HG03342 (cell line): ENCODE measurements around the gene ARHGAP26.
"Not testable (repeated sequence)": the region's sequence is repeated elsewhere in the genome, so short reads cannot be mapped to it uniquely, and the experiment has no call there.

Experiments used
- ATAC-seq: cut with Tn5 transposase; IDR thresholded peaks from one replicate; pipeline ENCODE4 v1.9.1; 2021; ENCODE audit warnings: mild to moderate bottlenecking, moderate library complexity; ENCODE audit not compliant: unreplicated experiment

The ARHGAP26 gene

DNA sequence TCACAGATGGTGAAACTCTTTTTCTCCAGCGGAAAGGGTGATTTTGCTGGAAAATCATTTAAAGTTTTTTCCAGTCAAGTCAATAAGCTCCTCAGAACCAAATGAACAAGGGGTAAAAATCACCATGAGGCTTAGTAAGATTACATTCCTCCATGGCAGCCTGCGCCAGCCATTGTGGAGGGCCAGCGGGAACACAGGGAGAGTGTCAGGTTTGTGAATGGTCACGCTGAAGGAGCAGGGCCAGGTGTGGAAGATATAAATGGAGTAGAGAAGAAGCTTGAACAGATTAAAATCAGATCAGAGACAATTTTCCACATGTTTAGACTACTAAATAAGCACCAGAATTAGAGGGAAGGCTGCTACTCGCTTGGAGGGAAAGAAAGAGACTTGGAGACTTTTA is 424.5 kb downstream of the ARHGAP26 start:
- ATAC-seq, result no peak

DNA sequence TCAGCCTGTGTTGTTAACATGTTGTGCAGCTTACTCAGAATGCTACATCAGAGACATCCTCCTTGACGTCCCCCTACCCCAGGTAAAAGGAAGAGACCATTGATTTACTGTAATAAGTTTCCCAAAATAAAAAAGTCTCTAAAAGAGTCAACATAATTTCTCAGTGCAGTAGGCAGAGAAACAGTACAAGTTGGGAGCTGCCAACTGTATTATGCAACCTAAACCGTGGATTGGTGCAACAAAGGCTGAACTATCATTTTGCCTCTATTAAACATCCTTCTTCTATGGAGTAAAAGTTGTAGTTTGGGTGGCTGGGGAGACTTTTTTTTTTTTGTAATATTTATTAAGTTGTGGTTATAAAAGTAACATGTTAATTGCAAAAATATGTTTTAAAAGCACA is 425.3 kb downstream of the ARHGAP26 start:
- ATAC-seq, result no peak

DNA sequence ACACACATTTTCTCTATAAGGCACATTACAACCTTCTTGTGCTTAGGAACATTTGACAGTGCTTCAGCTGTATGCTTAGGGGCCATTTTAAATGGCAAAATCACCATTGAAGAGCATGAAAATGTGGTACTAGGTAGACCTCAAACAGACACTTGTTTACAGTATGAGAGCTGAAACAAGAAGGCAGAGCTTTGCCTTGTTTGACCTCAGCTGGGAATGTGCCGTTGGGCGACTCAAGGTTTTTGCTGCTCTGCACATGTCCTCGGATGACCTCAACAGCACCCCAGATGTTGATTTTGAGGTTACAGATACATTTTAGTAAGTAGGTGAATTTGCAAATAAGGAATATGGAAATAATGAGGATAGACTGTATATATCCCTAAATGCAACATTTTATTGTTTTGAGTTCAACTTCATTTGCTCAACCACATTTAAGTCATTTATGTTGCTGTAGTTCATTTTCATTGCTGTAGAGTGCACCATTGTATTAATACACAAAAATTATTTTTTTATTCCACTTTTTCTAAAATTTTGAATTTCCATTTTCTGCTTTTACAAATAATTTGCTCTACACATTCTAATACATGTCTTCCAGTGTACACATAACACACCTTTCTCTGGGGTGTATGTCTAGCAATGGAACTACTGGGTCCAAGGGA is 426.6 kb downstream of the ARHGAP26 start:
- ATAC-seq, result no peak

DNA sequence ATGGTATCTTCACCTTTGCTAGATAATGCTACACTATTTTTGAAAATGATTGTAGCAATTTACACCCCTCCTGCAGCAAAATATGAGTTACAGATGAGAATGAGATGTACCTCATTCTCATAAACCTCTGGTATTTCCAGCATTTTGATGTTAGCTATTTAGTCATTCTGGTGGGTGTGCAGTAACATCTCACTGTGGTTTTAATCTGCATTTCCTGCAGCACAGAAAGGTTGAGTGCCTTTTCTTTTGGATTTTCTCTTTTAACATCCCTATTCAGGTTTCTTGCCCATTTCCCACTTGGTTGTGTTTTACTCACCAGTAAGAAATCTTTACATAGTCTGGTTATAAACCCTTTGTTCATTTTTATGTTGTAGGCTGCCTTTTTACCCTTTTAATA is 427.1 kb downstream of the ARHGAP26 start:
- ATAC-seq, result no peak

DNA sequence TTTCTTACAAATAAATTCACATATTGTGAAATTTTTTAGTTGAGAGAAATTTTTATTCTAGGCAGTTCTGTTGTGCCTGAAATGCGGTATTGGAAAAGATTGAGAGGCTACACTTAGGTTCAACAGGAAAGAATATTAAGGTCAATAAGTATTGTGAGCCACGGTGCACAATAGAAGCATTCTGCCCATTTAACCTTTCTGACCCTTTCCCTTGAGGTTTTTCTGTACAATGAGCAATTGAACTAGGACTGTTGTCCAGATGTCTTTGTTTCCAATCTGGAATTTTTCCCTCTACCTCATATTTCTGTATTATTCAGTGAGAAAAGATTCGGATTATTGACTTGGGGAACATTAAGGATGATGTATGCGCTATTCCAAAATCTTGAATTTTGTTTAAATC is 428.2 kb downstream of the ARHGAP26 start:
- no peak for ATAC-seq

DNA sequence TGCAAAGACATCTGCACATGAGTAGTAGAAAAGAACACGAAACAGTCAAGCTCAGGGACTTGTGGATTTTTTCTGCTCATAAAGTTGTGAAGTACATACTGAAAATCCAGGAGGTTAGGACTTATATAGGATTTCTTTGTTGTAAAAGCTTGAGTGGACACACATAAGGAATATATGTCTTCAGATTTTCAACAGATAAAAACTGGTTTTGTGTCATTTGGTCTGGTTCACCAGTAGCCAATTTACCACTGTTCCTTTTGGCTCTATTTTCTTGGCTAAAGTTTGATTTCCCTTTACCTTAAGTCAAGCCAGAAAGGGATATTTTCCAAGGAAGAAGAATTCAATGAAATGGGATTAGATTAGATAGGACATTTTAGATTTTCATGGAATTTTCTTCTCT is 429.0 kb downstream of the ARHGAP26 start:
- no peak for ATAC-seq

DNA sequence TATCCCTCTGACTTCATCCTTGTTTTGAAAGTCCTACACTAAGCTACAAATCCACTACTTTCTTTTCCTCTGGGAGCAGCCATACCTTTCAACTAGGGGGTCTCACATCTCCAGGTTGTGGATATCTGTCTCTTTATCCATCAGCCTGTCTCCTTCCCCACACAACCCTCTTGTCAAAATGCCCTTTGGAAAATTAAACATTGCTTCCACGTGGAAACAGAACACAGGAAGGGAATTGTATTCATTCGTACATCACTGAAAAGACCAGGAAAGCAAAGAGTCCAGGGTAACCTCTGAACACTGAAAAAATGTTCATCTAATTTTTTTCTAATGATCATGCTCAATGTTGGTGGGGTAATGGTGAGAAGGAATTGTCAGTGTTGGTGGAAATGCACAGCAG is 429.7 kb downstream of the ARHGAP26 start:
- no peak for ATAC-seq

DNA sequence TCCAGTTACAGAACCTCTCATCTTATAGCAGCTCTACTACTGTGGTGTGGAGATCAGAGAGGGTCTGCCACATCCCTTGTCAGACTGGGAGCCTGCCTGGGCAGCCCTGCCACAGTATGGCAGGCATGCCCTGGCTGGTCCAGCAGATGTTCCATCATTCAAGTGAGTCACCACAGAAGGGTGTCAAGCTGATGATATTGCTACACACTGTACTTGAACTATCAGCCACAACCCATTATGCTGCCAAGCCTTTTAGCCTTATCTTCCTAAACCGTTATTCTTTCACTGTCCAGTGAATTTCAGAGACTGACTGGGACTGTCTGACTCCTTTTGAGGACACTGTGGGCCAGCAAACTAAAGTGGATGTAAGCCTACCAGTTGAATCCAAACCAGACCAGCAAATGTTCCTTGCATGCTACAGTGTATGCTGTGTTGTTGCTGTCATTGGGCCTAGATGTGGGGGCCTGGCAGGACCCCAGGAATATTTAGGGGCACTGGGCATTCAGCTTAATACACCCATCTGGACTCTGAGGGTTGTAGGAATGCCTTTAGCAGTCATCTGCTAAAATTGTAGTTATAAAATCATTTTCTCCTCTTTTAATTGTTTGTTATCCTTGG is 430.7 kb downstream of the ARHGAP26 start:
- ATAC-seq, result no peak

DNA sequence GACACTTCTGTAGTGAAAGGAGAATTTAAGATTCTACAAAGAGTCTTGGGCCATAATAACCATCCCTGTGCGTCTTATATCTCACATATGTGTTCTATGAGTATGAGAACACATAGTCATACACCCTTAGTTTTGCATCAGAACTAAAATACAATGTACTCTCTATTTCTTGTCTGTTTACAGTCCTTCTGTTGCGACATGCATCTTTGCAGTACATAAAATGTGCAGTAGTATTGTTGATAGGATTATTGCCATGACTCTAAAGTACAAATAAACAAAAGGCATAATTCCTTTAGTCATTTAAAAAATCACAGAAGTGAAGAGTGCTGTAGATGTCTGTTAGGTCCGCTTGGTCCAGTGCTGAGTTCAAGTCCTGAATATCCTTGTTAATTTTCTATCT is 431.4 kb downstream of the ARHGAP26 start:
- no peak for ATAC-seq

DNA sequence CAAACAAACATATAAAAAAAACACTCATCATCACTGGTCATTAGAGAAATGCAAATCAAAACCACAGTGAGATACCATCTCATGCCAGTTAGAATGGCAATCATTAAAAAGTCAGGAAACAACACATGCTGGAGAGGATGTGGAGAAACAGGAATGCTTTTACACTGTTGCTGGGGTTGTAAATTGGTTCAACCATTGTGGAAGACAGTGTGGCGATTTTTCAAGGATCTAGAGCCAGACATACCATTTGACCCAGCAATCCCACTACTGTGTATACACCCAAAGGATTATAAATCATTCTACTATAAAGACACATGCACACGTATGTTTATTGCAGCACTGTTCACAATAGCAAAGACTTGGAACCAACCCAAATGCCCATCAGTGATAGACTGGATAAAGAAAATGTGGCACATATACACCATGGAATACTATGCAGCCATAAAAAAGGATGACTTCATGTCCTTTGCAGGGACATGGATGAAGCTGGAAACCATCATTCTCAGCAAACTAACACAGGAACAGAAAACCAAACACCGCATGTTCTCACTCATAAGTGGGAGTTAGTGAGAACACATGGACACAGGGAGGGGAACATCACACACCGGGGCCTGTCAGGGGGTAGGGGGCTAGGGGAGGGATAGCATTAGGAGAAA is 433.3 kb downstream of the ARHGAP26 start:
- ATAC-seq, result not testable (repeated sequence)

DNA sequence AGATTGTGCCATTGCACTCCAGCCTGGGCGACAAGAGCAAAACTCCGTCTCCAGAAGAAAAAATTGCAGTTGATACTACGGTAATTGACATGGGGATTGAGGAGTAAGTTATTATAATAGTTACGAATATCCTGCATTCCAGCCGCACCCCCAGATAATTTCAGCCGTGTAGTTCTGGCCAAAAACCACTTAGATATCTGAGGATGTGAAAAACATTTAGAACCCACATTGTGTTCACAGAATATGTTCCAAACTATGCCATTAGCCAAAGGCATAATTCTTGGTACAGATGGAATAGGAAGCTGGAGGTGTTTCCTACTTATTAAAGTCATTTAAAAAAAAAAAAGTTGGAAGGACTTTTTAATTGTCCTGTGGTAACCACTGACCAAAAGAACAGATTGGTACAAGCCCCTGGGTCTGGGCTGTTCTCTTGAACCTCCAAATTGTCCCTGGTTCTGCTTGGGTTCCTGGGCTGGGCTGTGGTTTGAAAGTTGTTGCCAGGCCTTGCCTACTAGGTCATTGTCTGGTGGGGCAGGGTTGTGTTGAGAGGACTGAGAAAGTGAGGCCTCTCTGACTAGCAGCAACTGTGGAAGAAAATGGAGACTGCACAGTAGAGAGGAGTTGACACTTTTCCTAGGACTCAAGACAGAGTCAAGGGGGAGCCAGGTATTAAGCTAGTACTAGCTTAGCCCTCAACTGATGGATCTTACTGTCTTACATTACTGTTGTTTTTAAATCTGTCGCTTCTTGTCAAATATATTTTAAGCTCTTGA is 434.5 kb downstream of the ARHGAP26 start:
- no peak for ATAC-seq

DNA sequence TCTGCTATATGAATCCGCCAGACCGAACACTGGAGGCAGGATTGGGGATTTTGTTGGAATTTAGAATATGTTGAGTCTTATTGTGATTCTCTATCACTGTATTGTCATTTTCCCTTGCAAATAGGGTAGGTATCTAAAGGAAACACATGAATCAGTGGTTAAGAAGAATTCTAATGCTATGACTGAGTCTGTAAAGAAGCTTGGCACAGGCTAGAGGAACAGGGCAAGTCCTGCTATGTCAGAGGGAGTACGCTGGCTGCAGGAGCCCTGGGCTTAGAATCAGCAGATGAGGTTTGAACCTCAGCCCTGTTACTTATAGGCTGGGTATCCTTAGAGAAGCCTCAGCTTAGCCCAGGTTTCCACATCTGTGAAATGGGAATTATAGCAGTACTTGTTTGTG is 435.2 kb downstream of the ARHGAP26 start:
- no peak for ATAC-seq

DNA sequence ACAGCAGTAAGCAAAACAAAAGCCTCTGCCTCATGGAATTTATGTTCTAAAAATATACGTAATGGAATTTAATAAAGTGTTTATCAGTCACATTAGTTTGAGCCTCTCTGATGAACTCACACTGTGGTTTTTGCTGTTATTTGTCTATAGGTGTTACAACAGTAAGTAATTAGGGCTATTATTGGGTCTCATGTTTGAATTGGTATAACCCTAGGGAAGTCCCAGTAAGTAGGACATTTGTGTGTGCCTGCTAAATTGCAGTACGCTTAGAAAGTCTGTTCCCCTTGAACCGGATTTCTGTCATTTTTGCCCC is 435.7 kb downstream of the ARHGAP26 start:
- peak; percentile 33 for ATAC-seq

DNA sequence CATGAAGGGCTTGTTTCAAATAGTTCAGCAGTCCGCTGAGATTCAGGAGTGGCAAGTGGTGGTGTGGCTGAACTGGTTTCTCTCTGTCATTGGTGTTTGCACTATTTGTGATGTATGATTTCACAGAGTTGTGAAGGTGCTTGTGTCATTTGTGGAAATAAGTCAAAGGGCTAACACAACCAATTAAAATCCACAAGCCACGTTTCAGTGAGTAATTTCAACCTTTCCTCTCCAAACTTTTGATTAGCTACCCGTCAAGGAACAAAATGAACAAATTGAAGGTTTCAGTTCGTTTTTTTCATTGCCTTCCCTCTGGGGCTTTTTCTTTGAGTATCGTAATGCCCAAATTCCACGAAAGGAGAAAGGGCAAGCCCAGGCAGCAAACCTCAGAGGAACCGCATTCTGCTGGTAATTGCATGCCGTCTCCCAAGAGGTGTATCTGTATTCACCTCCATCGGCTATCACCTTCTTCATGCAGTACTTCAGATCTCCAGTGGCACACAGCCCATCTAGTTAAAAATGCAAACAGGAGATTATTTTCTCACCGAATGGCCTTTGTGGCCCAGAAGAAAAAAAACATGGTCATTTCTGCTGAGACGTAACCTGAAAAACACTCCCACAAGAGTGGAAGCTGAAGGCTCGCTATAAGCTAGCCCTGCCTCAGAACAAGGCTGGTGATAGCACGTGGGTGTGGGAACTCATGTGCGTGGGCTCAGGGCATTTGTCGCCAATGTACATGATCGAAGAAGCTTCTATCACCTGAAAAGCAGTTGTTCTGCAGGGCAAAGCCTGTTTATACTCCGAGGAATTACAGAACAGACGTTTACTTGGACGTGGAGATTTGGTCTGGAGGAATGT is 436.2 kb downstream of the ARHGAP26 start:
- peak; percentile 39 for ATAC-seq

DNA sequence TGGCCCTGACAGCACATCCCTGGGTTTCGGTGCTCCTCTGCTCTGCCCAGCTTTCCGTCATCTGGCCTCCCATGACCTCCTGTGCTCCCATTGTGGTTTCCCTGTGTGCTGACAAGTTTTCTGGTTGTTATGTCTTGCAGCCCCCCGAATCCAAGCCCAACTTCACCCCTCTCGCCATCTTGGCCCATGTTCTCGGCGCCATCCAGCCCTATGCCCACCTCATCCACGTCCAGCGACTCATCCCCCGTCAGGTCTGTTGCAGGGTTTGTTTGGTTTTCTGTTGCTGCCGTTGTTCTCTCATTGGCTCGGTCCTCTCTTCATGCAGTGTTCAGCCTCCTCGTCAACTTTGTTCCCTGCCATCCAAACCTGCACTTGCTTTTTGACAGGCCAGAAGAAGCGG is 436.9 kb downstream of the ARHGAP26 start:
- no peak for ATAC-seq

DNA sequence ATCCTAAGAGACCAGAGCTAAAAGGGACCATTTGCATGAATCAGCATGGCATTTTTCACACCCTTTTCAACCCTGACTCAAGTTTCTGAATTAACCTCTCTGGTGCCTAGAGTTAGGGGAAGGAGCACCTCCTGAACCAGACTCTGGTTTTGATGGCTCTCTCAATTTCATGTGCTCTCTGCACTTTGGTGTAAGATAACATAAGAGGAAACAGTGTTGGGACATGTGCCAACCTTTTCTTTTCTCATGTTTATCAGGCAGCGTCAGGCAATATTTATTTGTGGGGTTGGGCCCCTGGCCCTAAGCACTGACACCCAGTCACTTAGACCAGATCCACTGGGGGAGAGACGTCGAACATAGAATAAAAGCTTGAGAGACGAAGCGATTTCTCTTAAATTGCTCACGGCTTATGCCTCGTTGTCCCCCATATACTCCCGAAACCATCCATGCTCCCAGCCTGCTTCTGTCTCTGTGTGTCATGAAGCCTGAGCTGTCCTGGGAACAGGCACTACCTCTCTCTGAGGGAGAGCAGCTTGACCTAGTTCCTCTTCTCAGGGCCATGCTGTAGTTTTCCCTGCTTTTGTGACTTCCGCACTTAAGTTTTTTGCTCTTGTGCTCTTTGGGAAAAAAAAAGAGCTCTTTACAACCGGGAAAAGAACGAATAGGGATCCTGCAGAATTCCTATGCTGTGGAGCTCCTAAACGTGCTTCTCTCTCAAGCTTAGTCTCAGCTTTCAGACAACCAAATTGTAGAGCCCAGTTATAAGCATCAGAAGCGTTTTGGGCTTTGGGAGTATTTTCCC is 437.6 kb downstream of the ARHGAP26 start:
- ATAC-seq, result no peak

DNA sequence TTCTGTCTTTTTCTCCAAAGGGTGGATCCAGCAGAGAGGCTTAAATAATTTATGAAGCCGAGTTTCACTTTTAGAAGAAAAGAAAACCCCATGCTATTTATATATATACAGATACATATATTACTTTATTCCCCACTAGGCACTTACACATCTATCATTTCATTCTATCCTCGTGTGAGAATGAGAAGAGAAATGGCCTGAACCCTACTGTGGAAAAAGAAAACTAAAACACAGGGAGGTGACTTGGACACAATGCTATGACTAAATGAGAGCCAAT is 438.1 kb downstream of the ARHGAP26 start:
- ATAC-seq, result no peak

DNA sequence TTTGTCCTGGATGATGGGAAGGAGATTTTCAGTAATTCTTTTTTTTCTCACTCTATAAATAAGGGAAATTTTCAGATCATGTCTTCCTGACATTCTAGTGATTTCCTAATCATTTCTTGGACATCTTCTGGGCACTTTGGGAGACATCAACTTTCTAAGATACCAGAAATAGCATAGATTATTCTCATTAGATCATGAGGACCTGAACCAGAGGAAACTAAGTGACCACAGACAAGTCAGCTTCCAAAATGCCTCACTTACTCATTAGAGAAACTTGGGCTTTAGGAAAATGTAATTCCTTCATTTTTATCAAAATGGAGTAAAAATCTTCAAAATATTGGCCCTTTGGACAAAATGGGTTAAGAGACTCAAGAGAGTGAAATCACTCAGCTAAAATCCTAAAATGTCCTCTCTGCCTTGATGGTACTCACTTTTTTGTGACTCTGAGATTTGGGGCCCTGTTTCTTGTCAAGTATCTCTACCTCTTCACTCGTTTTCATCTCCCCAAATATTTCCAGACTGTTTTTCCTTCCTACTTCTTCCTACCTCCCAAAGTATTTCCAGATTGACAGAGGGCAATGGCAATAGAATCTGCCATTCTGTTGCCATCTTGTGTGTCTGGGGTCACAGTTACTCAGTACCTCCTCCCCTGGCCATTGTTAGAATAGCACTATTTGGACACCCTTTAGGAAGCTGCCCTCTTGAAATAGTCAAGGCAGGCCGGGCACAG is 438.8 kb downstream of the ARHGAP26 start:
- no peak for ATAC-seq

DNA sequence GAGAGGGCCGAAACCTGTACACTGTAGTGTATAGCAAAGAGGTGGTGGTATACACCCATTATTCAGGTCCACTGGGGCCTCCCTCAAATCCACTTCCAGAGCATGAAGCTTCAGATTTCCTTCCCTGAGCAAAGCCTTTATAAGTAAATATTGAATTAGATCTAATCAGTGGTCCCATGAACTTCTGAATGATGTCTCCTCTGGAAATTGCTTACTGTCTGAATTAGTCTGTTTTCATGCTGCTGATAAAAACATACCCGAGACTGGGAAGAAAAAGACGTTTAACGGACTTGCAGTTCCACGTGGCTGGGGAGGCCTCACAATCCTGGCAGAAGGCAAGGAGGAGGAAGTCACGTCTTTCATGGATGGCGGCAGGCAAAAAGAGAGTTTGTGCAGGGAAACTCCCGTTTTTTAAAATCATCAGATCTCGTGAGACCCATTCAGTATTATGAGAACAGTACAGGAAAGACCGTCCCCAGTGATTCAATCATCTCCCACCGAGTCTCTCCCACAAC is 439.8 kb downstream of the ARHGAP26 start:
- no peak for ATAC-seq

DNA sequence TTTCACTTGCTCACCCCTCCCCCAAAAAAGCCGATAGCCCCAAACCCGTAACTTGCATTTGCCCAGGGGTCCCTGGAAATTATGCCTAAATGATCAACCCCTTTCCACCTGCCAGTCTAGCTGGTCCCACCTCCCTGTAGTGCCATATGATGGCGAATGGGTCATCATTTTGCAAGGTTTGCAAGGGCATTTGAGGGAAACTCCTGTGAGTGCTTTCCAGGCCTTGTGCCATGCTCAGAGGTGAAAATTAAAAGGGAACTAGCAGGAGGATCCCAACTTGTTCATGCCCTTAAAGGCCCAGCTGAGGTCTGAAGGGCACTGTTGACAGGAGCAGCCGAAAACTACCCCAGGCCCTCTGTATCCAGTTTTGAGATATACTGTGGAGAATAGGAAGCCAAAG is 440.4 kb downstream of the ARHGAP26 start:
- no peak for ATAC-seq
